ENCODE results near the gene PIP4K2B.

The PIP4K2B gene

DNA sequence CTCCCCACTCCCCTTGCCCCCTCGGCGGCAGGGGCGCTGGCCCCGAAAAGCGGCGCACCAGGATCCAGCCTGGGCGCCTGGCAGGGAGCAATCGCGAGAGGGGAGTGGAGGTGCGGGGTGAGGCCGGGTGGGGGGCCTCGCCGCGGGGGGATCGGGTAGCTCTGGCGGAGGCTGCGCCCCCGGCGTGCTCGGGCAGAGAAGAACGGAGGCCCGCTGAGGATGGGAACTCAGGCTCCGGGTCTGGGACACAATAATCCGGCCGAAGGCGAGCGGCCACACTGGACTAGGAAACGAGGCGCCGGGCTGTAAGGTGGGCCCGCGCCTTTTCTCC lies 50.5 kb downstream of the PIP4K2B start:
- Histone ChIP-seq H3K36me3 (replicated peaks) (peaks cover 5% of the 10 kb centered on the region), H3K27me3 (replicated peaks) (no peaks in the 10 kb centered on the region), H3K4me3 (ENCODE audit: low read depth, low read length) (peak overlapping the region; percentile 99), H3K27ac (no peak overlapping the region)
- in situ Hi-C loops (cut with HindIII; ENCODE audit: low pct_ligation_motif_present, low sequenced_read_pairs), result no loop called here
- DNase-seq, result no peak
- TF ChIP-seq, protein P1, sequence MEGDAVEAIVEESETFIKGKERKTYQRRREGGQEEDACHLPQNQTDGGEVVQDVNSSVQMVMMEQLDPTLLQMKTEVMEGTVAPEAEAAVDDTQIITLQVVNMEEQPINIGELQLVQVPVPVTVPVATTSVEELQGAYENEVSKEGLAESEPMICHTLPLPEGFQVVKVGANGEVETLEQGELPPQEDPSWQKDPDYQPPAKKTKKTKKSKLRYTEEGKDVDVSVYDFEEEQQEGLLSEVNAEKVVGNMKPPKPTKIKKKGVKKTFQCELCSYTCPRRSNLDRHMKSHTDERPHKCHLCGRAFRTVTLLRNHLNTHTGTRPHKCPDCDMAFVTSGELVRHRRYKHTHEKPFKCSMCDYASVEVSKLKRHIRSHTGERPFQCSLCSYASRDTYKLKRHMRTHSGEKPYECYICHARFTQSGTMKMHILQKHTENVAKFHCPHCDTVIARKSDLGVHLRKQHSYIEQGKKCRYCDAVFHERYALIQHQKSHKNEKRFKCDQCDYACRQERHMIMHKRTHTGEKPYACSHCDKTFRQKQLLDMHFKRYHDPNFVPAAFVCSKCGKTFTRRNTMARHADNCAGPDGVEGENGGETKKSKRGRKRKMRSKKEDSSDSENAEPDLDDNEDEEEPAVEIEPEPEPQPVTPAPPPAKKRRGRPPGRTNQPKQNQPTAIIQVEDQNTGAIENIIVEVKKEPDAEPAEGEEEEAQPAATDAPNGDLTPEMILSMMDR (IDR thresholded peaks at IDR 0.05; ENCODE audit: low read depth, low read length, missing control alignments), result no peak

DNA sequence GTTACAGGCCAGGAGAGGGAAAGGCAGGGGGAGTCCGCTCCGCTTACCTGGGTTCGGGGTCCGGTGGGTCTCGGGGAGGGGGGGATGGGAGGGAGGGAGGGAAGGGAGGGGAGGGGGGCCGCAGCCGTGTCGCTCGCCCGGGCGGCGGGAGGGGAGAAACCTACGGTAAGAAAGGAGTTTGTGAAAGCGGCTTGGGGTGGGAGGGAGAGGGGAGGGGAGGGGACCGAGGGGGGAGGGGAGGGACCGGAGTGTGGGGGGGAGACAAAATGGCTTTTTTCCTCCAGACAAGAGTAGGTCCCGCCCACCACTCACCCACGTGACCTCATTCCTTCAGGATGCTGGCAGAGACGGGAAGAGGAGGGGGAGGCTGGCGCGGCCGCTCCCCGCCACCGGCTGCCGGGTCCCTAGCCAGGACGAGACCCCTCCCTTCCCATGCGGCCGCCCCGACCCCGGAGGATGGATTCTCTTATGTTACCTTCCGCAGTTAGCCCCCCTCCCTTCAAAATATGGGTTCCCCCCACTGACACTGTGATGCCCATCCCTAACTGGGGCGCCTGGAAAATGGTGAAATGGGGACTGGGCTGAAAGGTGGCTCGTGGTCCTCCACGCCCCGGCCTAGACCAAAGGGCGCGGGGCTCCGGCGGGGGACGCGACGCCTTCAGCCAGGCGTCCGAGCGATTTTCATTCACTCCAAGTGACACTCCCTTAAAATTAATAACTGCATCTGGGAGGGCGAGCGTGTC lies 51.0 kb downstream of the PIP4K2B start, which contains the start of gene PCGF2:
Gene PCGF2, minus strand, starts transcription at position 188 of the 743 bp plus-strand sequence. CDS start 7,934 bp downstream, outside the sequence.
- Histone ChIP-seq H3K27me3 (replicated peaks) (no peaks in the 10 kb centered on the region), H3K27ac (peak within 1 kb of the TSS; percentile 50), H3K36me3 (replicated peaks) (peaks cover 3% of the 10 kb centered on the region), H3K4me3 (ENCODE audit: low read depth, low read length) (peak within 1 kb of the TSS; percentile 99)
- TF ChIP-seq, protein P1 (IDR thresholded peaks at IDR 0.05; ENCODE audit: low read depth, low read length, missing control alignments), result no peak
- peak; percentile 87 for DNase-seq
- in situ Hi-C loops (cut with HindIII; ENCODE audit: low pct_ligation_motif_present, low sequenced_read_pairs), result no loop called here

DNA sequence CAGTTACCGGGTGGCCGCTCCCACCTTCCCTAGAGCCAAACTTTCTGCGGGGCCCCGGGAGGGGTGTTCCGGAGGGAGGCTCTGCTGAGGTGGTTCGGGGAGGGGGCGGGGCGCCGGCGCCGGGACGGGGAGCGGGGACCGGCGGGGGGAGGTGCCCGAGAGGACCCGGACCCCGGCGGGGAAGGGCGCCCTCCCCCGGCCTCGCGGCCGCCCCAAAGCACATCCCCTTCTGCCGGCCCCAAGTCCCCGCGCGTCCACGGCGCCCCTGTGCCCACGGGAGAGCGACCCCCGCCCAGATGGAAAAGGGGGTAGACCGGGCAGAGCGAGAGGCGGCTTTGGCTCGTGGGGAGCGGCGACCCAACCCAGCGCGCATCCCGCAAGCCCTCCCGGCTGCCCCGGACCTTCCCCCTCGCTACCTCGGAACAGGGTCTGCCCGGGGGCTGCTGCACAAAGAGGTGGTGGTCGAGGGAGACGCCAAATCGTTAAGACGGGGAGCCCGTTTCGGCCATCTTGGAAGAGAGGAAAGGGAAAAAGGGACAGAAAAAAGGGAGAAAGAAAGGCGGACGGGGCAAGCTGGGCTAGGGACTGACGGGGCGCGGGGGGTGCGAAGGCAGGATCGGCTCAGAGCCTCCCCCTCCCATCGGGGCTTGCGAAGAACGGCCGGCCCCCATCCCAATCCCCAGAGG lies 51.8 kb downstream of the PIP4K2B start:
- TF ChIP-seq, protein P1 (IDR thresholded peaks at IDR 0.05; ENCODE audit: low read depth, low read length, missing control alignments), result no peak
- in situ Hi-C loops (cut with HindIII; ENCODE audit: low pct_ligation_motif_present, low sequenced_read_pairs), result no loop called here
- Histone ChIP-seq H3K27me3 (replicated peaks) (no peaks in the 10 kb centered on the region), H3K36me3 (replicated peaks) (peaks cover under 1% of the 10 kb centered on the region), H3K4me3 (ENCODE audit: low read depth, low read length) (peak overlapping the region; percentile 99), H3K27ac (peak overlapping the region; percentile 50)
- no peak for DNase-seq

DNA sequence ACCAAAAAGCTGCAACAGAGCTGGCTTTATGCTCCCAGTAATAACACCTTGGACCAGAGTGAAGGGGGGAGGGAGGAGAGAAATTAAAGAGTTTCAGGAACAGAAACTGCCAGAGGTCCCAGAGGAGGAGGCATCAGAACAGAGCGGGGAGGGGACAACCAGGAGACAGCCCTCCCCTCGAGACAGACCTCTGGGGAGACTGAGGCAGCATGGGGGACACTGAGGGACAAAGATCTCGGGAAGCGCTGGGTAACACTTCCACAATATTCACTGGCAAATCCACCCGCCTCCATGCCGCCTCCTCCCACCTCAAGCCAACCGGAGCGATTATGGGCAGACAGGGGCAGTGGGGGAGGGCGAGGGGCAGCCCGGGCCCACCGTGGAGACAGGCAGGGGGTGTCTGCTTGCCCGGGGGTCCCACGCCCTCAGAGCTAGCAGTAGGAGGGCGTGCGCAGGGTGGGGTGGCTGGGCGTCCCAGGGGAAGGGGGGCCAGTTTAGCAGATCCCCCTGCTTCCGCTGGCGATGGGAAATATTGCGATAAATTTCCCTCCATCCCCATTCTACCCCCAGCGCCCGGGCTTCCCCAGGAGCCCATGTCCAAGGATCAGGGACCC lies 52.4 kb downstream of the PIP4K2B start:
- H3K4me3 ChIP-seq (ENCODE audit: low read depth, low read length), result peak overlapping the region; percentile 99
- H3K27me3 ChIP-seq (replicated peaks), result no peaks in the 10 kb centered on the region
- TF ChIP-seq, protein P1 (IDR thresholded peaks at IDR 0.05; ENCODE audit: low read depth, low read length, missing control alignments), result no peak
- no peaks in the 10 kb centered on the region for H3K36me3 ChIP-seq (replicated peaks)
- no peak overlapping the region for H3K27ac ChIP-seq
- in situ Hi-C loops (cut with HindIII; ENCODE audit: low pct_ligation_motif_present, low sequenced_read_pairs), result no loop called here
- no peak for DNase-seq

DNA sequence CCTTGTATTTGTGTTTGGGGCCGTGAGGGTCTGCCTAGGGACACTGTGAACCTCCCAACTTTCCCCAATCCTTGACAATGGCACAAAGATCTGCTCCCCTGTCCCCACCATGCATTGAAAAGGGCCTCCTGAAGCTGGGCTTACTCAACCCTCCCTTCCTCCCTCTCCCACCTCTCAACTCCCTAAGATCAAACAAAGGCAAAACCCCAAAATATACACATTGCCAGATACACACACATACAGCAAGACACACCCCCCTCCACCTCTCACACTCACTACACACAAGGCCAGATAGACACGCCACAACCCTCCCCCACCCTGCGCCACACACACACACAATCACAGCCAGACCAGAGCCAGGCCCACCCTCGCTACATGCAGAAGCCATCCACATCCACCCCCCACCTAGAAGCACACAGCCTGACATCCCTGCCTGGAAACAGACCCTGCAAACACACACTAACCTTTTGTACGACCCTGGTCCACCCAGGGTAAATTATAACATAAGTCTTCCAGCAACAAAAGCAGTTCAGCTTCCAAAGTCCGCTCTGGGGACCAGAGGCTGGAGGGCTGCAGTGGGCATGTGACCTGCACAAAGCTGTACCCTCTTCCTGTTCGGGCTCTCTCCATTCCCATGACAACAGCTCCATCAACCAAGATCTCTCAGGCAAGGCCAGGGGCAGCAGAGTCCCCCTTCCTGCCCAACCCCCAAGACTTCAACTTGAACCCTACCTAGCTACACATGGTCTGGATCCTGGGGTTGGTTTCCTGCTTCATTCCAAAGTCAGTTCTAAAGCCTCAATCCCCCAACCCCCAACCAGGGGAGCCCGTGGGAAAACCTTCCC lies 53.1 kb downstream of the PIP4K2B start:
- in situ Hi-C loops (cut with HindIII; ENCODE audit: low pct_ligation_motif_present, low sequenced_read_pairs), result no loop called here
- H3K27me3 ChIP-seq (replicated peaks), result no peaks in the 10 kb centered on the region
- H3K36me3 ChIP-seq (replicated peaks), result no peaks in the 10 kb centered on the region
- TF ChIP-seq, protein P1 (IDR thresholded peaks at IDR 0.05; ENCODE audit: low read depth, low read length, missing control alignments), result no peak
- DNase-seq, result no peak
- no peak overlapping the region for H3K27ac ChIP-seq
- peak overlapping the region; percentile 99 for H3K4me3 ChIP-seq (ENCODE audit: low read depth, low read length)

Data from brain microvascular endothelial cell (primary cell).